Stomach smooth muscle (tissue), 2 donors: ENCODE measurements around the gene SYNE2.

ENCODE experiments used
- H3K27ac ChIP-seq: one replicate; pipeline ENCODE4 v1.7.0; 2013; ENCODE audit warnings: mild to moderate bottlenecking, low read length, inconsistent platforms
- H3K27me3 ChIP-seq, 2 donors: one replicate each; pipeline ENCODE4 v1.7.0; 2013; ENCODE audit warnings: low read length in 2 of 2; ENCODE audit not compliant: insufficient read depth in 2 of 2, control insufficient read depth in 1 of 2
- H3K36me3 ChIP-seq, 2 donors: one replicate each; pipeline ENCODE4 v1.7.0; 2013; ENCODE audit warnings: low read length in 2 of 2; ENCODE audit not compliant: control insufficient read depth in 2 of 2, insufficient read depth in 2 of 2
- H3K4me1 ChIP-seq: one replicate; pipeline ENCODE4 v1.7.0; 2013; ENCODE audit warnings: low read length; ENCODE audit not compliant: control insufficient read depth, insufficient read depth
- H3K4me3 ChIP-seq, 2 donors: one replicate each; pipeline ENCODE4 v1.7.0; 2013; ENCODE audit warnings: low read length in 2 of 2
- H3K9ac ChIP-seq, 2 donors: one replicate each; pipeline ENCODE4 v1.7.0; 2013; ENCODE audit warnings: low read length in 2 of 2, mild to moderate bottlenecking in 1 of 2
- H3K9me3 ChIP-seq, 2 donors: one replicate each; pipeline ENCODE4 v1.7.0; 2013; ENCODE audit warnings: low read length in 2 of 2; ENCODE audit not compliant: control insufficient read depth in 2 of 2
- donor health status: healthy.
- donor health status: Pancreatic carcinoma.

SYNE2 gene

DNA sequence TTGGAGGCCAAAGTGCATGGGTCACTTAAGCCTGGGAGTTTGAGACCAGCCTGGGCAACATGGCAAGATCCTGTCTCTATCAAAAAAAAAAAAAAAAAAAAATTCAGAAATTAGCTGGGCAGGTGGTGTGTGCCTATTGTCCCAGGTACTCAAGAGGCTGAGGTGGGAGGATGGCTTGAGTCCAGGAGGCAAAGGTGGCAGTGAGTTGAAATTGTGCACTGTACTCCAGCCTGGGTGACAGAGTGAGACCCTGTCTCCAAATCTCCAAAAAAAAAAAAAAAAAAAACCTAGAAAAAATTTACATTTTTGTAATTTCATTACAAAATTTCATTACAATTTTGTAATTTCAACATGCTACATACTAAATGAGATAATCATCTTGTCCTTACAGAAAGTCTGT lies 42.7 kb downstream of the SYNE2 start:
- H3K9ac ChIP-seq: no peak overlapping the region
- H3K27me3 ChIP-seq: no peaks in the 10 kb centered on the region
- H3K4me1 ChIP-seq: peaks cover 7% of the 10 kb centered on the region
- no peak overlapping the region for H3K27ac ChIP-seq
- no peaks in the 10 kb centered on the region for H3K36me3 ChIP-seq
- no peak overlapping the region for H3K4me3 ChIP-seq
- H3K9me3 ChIP-seq: no peaks in the 10 kb centered on the region

GRCh38 chr14:63896278-63896720 lies 43.5 kb downstream of the SYNE2 start:
- no peak overlapping the region for H3K9ac ChIP-seq
- peaks cover 7% of the 10 kb centered on the region for H3K4me1 ChIP-seq
- H3K27me3 ChIP-seq: no peaks in the 10 kb centered on the region
- no peak overlapping the region for H3K4me3 ChIP-seq
- no peaks in the 10 kb centered on the region for H3K36me3 ChIP-seq
- no peak overlapping the region for H3K27ac ChIP-seq
- no peaks in the 10 kb centered on the region for H3K9me3 ChIP-seq

- no peak overlapping the region for H3K27ac ChIP-seq
- no peaks in the 10 kb centered on the region for H3K9me3 ChIP-seq
- H3K4me3 ChIP-seq: no peak overlapping the region
- no peak overlapping the region for H3K9ac ChIP-seq
- peaks cover 7% of the 10 kb centered on the region for H3K4me1 ChIP-seq
- no peaks in the 10 kb centered on the region for H3K36me3 ChIP-seq
- no peaks in the 10 kb centered on the region for H3K27me3 ChIP-seq
Measured at GRCh38 chr14:63897721-63898163, 44.9 kb downstream of the SYNE2 start.

GRCh38 chr14:63899953-63900352 lies 47.1 kb downstream of the SYNE2 start:
- Histone ChIP-seq H3K27me3 (no peaks in the 10 kb centered on the region), H3K9me3 (no peaks in the 10 kb centered on the region), H3K4me1 (no peaks in the 10 kb centered on the region), H3K4me3 (no peak overlapping the region), H3K27ac (no peak overlapping the region), H3K36me3 (no peaks in the 10 kb centered on the region), H3K9ac (no peak overlapping the region)

DNA sequence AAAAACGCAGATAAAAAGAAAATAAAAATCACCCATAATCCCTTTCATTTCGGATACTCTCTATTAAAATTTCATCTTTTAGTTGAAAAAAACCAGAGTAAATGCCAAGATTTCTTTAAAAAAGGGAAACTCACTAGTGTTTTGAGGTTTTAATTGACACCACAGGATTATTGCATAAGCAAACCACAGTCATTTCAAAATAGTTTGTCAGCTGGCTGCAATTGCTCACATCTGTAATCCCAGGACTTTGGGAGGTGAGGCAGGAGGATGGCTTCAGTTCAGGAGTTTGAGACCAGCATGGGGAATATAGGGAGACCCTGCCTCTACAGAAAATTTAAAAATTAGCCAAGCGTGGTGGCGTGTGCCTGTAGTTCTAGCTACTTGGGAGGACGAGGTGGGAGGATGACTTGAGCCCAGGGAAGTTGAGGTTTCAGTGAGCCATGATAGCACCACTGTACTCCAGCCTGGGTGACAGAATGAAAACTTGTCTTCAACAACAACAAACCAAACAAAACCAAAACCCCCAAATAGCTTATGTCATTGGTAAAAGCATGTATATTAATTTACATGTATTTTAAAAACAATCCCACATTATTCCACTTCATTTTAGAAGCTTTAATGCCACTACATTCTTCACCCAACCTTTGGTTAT lies 48.8 kb downstream of the SYNE2 start:
- Histone ChIP-seq H3K9ac (no peak overlapping the region), H3K27ac (no peak overlapping the region), H3K4me1 (no peaks in the 10 kb centered on the region), H3K9me3 (no peaks in the 10 kb centered on the region), H3K36me3 (no peaks in the 10 kb centered on the region), H3K4me3 (no peak overlapping the region), H3K27me3 (no peaks in the 10 kb centered on the region)

- H3K4me3 ChIP-seq: no peak overlapping the region
- no peaks in the 10 kb centered on the region for H3K36me3 ChIP-seq
- H3K9ac ChIP-seq: no peak overlapping the region
- H3K4me1 ChIP-seq: no peaks in the 10 kb centered on the region
- no peaks in the 10 kb centered on the region for H3K27me3 ChIP-seq
- no peaks in the 10 kb centered on the region for H3K9me3 ChIP-seq
- H3K27ac ChIP-seq: no peak overlapping the region
Measured at GRCh38 chr14:63902375-63902976, 49.7 kb downstream of the SYNE2 start.

- no peaks in the 10 kb centered on the region for H3K9me3 ChIP-seq
- H3K4me3 ChIP-seq: no peak overlapping the region
- H3K27ac ChIP-seq: no peak overlapping the region
- H3K36me3 ChIP-seq: no peaks in the 10 kb centered on the region
- no peaks in the 10 kb centered on the region for H3K27me3 ChIP-seq
- H3K9ac ChIP-seq: no peak overlapping the region
- no peaks in the 10 kb centered on the region for H3K4me1 ChIP-seq
Measured at GRCh38 chr14:63904724-63905123, 51.9 kb downstream of the SYNE2 start.

DNA sequence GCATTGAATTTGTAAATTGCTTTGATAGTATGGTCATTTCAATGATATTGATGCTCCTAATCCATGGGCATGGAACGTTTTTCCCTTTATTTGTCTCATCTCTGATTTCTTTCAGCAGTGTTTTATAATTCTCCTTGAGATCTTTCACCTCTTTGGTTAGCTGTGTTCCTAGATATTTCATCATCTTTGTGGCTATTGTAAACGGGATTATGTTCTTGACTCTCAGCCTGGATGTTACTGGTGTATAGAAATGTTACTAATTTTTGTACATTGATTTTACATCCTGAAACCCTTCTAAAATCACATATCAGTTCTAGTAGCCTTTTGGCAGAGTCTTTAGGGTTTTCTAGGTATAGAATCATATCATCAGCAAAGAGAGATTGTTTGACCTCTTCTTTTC lies 52.6 kb downstream of the SYNE2 start:
- Histone ChIP-seq H3K27ac (no peak overlapping the region), H3K4me3 (no peak overlapping the region), H3K27me3 (no peaks in the 10 kb centered on the region)

GRCh38 chr14:63908667-63909264 lies 56.0 kb downstream of the SYNE2 start:
- H3K27me3 ChIP-seq: no peaks in the 10 kb centered on the region
- H3K4me1 ChIP-seq: no peaks in the 10 kb centered on the region
- no peaks in the 10 kb centered on the region for H3K36me3 ChIP-seq
- H3K27ac ChIP-seq: no peak overlapping the region
- no peak overlapping the region for H3K9ac ChIP-seq
- no peaks in the 10 kb centered on the region for H3K9me3 ChIP-seq
- H3K4me3 ChIP-seq: peak overlapping the region; percentile 23 to 45

More for the DNA sequence above, 52.6 kb downstream of the SYNE2 start:
- H3K4me1 ChIP-seq: no peaks in the 10 kb centered on the region
- no peaks in the 10 kb centered on the region for H3K36me3 ChIP-seq
- no peaks in the 10 kb centered on the region for H3K9me3 ChIP-seq
- no peak overlapping the region for H3K9ac ChIP-seq

- Histone ChIP-seq H3K4me1 (no peaks in the 10 kb centered on the region), H3K27me3 (no peaks in the 10 kb centered on the region), H3K4me3 (no peak overlapping the region), H3K9ac (no peak overlapping the region), H3K27ac (no peak overlapping the region), H3K9me3 (no peaks in the 10 kb centered on the region), H3K36me3 (no peaks in the 10 kb centered on the region)
Measured at GRCh38 chr14:63909984-63910383, 57.2 kb downstream of the SYNE2 start.
